Nephron (organoid): ENCODE data around the gene GFPT1.

Source experiments
- H3K27ac Mint-ChIP-seq, 3 experiments: 2 replicates each; pipeline ENCODE4 v1.8.0; 2020; ENCODE audit warnings: mixed read lengths in 3 of 3, mild to moderate bottlenecking in 2 of 3, moderate library complexity in 1 of 3
- H3K27me3 Mint-ChIP-seq: 2 replicates; pipeline ENCODE4 v1.8.0; 2021; ENCODE audit warnings: low read depth, mild to moderate bottlenecking, moderate library complexity, mixed read lengths
- H3K36me3 Mint-ChIP-seq: 2 replicates; pipeline ENCODE4 v1.8.0; 2020; ENCODE audit warnings: low read depth, mixed read lengths
- H3K4me1 Mint-ChIP-seq: 2 replicates; pipeline ENCODE4 v1.8.0; 2020; ENCODE audit warnings: mixed read lengths
- H3K4me3 Mint-ChIP-seq, 3 experiments: 2 replicates each; pipeline ENCODE4 v1.8.0; 2020; ENCODE audit warnings: mild to moderate bottlenecking in 3 of 3, mixed read lengths in 3 of 3, moderate library complexity in 2 of 3
- H3K9me3 Mint-ChIP-seq: 2 replicates; pipeline ENCODE4 v1.8.0; 2020; ENCODE audit warnings: mixed read lengths
- CTCF ChIP-seq, 3 experiments: fragments of 200-600 bp; sonication (generic); IDR thresholded peaks; one replicate each; pipeline ENCODE4 v1.5.0; 2021; ENCODE audit warnings: antibody characterized with exemption in 3 of 3; ENCODE audit not compliant: unreplicated experiment in 3 of 3

Gene GFPT1

GRCh38 chr2:69383176-69383812 lies 3.7 kb downstream of the GFPT1 start:
- Mint-ChIP-seq H3K36me3 (peaks cover 24% of the 10 kb centered on the region), H3K9me3 (no peaks in the 10 kb centered on the region), H3K4me1 (peaks cover 31% of the 10 kb centered on the region), H3K27ac (peak overlapping the region; percentile 10 to 54 (median 33)), H3K4me3 (peak overlapping the region in 1 of 3 experiments; percentile 15), H3K27me3 (no peaks in the 10 kb centered on the region)
- no peak for TF ChIP-seq CTCF (IDR thresholded peaks at IDR 0.05; ENCODE audit: unreplicated experiment in 3 of 3)

- peak overlapping the region; percentile 33 to 90 (median 61) for H3K27ac Mint-ChIP-seq
- H3K27me3 Mint-ChIP-seq: no peaks in the 10 kb centered on the region
- peak overlapping the region in 1 of 3 experiments; percentile 7 for H3K4me3 Mint-ChIP-seq
- peaks cover 27% of the 10 kb centered on the region for H3K36me3 Mint-ChIP-seq
- no peaks in the 10 kb centered on the region for H3K9me3 Mint-ChIP-seq
- no peak for TF ChIP-seq CTCF (IDR thresholded peaks at IDR 0.05; ENCODE audit: unreplicated experiment in 3 of 3)
- peaks cover 23% of the 10 kb centered on the region for H3K4me1 Mint-ChIP-seq
These were observed 4.5 kb downstream of the GFPT1 start for GRCh38 chr2:69382547-69382946.

- H3K4me3 Mint-ChIP-seq: no peak overlapping the region
- H3K4me1 Mint-ChIP-seq: peaks cover 20% of the 10 kb centered on the region
- no peaks in the 10 kb centered on the region for H3K27me3 Mint-ChIP-seq
- H3K9me3 Mint-ChIP-seq: no peaks in the 10 kb centered on the region
- peaks cover 31% of the 10 kb centered on the region for H3K36me3 Mint-ChIP-seq
- peak overlapping the region in 1 of 3 experiments; percentile 73 for H3K27ac Mint-ChIP-seq
- no peak for TF ChIP-seq CTCF (IDR thresholded peaks at IDR 0.05; ENCODE audit: unreplicated experiment in 3 of 3)
These were observed 5.7 kb downstream of the GFPT1 start for GRCh38 chr2:69381337-69381737.

- peak overlapping the region in 1 of 3 experiments; percentile 7 for H3K27ac Mint-ChIP-seq
- no peak overlapping the region for H3K4me3 Mint-ChIP-seq
- no peaks in the 10 kb centered on the region for H3K27me3 Mint-ChIP-seq
- peaks cover 41% of the 10 kb centered on the region for H3K36me3 Mint-ChIP-seq
- TF ChIP-seq CTCF (IDR thresholded peaks at IDR 0.05; ENCODE audit: unreplicated experiment in 3 of 3): no peak
- no peaks in the 10 kb centered on the region for H3K9me3 Mint-ChIP-seq
- peaks cover 12% of the 10 kb centered on the region for H3K4me1 Mint-ChIP-seq
These were observed 6.7 kb downstream of the GFPT1 start for GRCh38 chr2:69380072-69380917.

- Mint-ChIP-seq H3K27me3 (no peaks in the 10 kb centered on the region), H3K27ac (no peak overlapping the region), H3K9me3 (no peaks in the 10 kb centered on the region), H3K36me3 (peaks cover 47% of the 10 kb centered on the region), H3K4me1 (no peaks in the 10 kb centered on the region), H3K4me3 (no peak overlapping the region)
- no peak for TF ChIP-seq CTCF (IDR thresholded peaks at IDR 0.05; ENCODE audit: unreplicated experiment in 3 of 3)
These were observed 10.6 kb downstream of the GFPT1 start for GRCh38 chr2:69376403-69376802.
